ENCODE results near the gene SLC10A3. TPM values are rescaled to one million over a fixed set of nuclear protein-coding genes. Genes with fewer than 3 reads are reported as not detected.

The SLC10A3 gene
- total RNA-seq, 1 donor from 2014 or later, result 28.5 TPM

DNA sequence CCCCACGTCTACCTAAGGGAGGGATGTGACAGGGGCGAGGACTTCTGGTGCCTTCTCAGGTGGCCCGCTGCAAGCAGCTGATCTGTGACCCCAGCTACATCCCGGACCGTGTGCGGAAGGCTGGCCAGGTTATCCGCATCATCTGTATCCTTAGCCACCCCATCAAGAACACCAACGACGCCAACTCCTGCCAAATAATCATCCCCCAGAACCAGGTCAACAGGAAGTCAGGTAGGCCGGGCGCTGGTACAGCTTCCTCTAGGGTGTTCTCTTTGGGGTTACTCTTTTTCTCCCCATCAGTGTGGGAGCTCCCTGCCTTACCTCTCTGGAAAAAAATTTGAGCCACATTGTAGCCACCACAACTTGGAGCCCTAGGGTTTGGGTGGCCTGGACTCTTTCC lies 48.9 kb downstream of the SLC10A3 start:
- no peak for DNase-seq (ENCODE audit: low read depth)

- DNase-seq (ENCODE audit: low read depth), result no peak
Observed at GRCh38 chrX:154440623-154441357, 49.6 kb downstream of the SLC10A3 start.

- DNase-seq (ENCODE audit: low read depth), result no peak
Observed at GRCh38 chrX:154439841-154440240, 50.6 kb downstream of the SLC10A3 start.

- no peak for DNase-seq (ENCODE audit: low read depth)
Observed at GRCh38 chrX:154437971-154438893, 52.2 kb downstream of the SLC10A3 start.

Small RNAs within 50 kb of the gene (microRNA-seq; reads per million reads assigned to microRNA genes)
- gene MIR6858, result 1.3 reads per million

Other genes with a start within 250 kb of the SLC10A3 start
- gene OPN1MW3, start 233.0 kb downstream of the SLC10A3 start, total RNA-seq, result not detected in 2 replicates
- gene TEX28, start 195.5 kb downstream of the SLC10A3 start, total RNA-seq, result not detected in 2 replicates
- 0.26 TPM in 1 of 2 replicates, not detected in the other for gene TKTL1, start 194.8 kb downstream of the SLC10A3 start, total RNA-seq
- 410 and 518 TPM in 2 replicates for gene FLNA, start 116.0 kb downstream of the SLC10A3 start, total RNA-seq
- gene EMD, start 111.3 kb downstream of the SLC10A3 start, total RNA-seq, result 43.2 and 53.2 TPM in 2 replicates
- 2,503 and 3,937 TPM in 2 replicates for gene RPL10, start 92.3 kb downstream of the SLC10A3 start, total RNA-seq
- gene DNASE1L1, start 81.4 kb downstream of the SLC10A3 start, total RNA-seq, result 214 and 235 TPM in 2 replicates
- gene TAFAZZIN, start 79.1 kb downstream of the SLC10A3 start, total RNA-seq, result 36.1 and 41.3 TPM in 2 replicates
- gene ATP6AP1, start 62.0 kb downstream of the SLC10A3 start, total RNA-seq, result 100 and 106 TPM in 2 replicates
- gene GDI1, start 53.5 kb downstream of the SLC10A3 start, total RNA-seq, result 125 TPM in 2 replicates
- 74.9 and 85.0 TPM in 2 replicates for gene FAM50A, start 46.5 kb downstream of the SLC10A3 start, total RNA-seq
- 11.3 and 11.7 TPM in 2 replicates for gene PLXNA3, start 32.3 kb downstream of the SLC10A3 start, total RNA-seq
- 72.2 and 87.8 TPM in 2 replicates for gene LAGE3, start 11.3 kb downstream of the SLC10A3 start, total RNA-seq
- 39.6 and 65.2 TPM in 2 replicates for gene UBL4A, start 4.0 kb downstream of the SLC10A3 start, total RNA-seq
- 57.1 and 64.9 TPM in 2 replicates for gene FAM3A, start 25.6 kb upstream of the SLC10A3 start, total RNA-seq
- 20.5 and 24.0 TPM in 2 replicates for gene G6PD, start 56.2 kb upstream of the SLC10A3 start, total RNA-seq
- 13.3 and 14.0 TPM in 2 replicates for gene IKBKG, start 57.0 kb upstream of the SLC10A3 start, total RNA-seq
- not detected in 2 replicates for gene CTAG1A, start 94.5 kb upstream of the SLC10A3 start, total RNA-seq
- not detected in 2 replicates for gene CTAG1B, start 128.7 kb upstream of the SLC10A3 start, total RNA-seq
- gene CTAG2, start 162.9 kb upstream of the SLC10A3 start, total RNA-seq, result not detected in 2 replicates

All from myocyte (in vitro differentiated cells).